Measurements from ENCODE around the gene HSDL1. TPM values are rescaled to one million over a fixed set of nuclear protein-coding genes. Genes with fewer than 3 reads are reported as not detected.

HSDL1 gene
- total RNA-seq, 2 donors from 2014 or later, result 6.3 to 8.0 TPM

- Histone ChIP-seq H3K36me3 (replicated peaks in 1 of 2; ENCODE audit: insufficient read depth in 1 of 2, low read depth in 2 of 2) (peaks cover 0 to 25% of the 10 kb centered on the region in 2 donors), H3K27ac (no peak overlapping the region), H3K9me3 (no peaks in the 10 kb centered on the region), H3K27me3 (no peaks in the 10 kb centered on the region), H3K4me3 (no peak overlapping the region), H3K4me1 (no peaks in the 10 kb centered on the region)
- no peak for ATAC-seq
- intact Hi-C loops (cut with DNase I), result loop anchor here (10.0 kb wide), 1 partner anchor 100 kb away; the partner anchor contains the start of gene TAF1C
- DNase-seq, result no peak
- WGBS, 2 donors, result 67 to 79% methylated on average over 7 to 8 of the region's 8 CpGs
- no peak for TF ChIP-seq POLR2A (IDR thresholded peaks at IDR 0.05)
- TF ChIP-seq, protein P1, sequence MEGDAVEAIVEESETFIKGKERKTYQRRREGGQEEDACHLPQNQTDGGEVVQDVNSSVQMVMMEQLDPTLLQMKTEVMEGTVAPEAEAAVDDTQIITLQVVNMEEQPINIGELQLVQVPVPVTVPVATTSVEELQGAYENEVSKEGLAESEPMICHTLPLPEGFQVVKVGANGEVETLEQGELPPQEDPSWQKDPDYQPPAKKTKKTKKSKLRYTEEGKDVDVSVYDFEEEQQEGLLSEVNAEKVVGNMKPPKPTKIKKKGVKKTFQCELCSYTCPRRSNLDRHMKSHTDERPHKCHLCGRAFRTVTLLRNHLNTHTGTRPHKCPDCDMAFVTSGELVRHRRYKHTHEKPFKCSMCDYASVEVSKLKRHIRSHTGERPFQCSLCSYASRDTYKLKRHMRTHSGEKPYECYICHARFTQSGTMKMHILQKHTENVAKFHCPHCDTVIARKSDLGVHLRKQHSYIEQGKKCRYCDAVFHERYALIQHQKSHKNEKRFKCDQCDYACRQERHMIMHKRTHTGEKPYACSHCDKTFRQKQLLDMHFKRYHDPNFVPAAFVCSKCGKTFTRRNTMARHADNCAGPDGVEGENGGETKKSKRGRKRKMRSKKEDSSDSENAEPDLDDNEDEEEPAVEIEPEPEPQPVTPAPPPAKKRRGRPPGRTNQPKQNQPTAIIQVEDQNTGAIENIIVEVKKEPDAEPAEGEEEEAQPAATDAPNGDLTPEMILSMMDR (IDR thresholded peaks at IDR 0.05), result no peak
These were observed 59.7 kb downstream of the HSDL1 start for GRCh38 chr16:84085271-84085667.

DNA sequence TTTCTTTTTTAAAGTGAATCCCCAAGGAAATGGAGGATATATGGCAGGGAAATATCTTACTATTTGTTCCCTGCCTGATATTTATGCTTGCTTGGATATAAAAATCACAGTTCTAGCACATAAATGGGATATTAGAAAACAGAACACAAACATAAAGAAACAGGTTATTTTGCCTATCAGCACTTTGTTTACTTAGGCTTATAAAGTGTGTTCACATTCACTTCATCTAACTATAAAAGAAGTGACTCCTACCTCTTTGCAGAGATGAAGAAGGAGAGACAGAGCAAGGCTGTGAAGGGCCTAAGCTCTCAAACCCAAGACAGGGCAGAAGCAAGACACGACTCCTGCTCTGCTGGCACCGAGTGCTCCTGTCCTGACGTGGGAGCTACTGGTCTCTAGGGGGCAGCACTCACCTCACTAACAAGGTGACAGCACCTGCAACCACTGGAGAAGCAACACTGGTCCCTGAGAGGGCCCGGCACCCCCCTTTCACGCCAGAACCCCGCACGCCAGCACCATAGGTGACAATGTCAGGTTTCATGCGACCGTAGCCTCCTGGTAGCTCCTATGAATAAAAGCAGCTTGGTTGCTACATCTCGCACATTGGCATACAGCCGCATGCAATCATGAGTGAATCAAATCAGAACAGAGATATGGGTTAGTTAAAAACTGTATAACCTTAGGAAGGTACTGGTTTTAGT, 60.3 kb downstream of the HSDL1 start:
- Histone ChIP-seq H3K4me3 (no peak overlapping the region), H3K27ac (no peak overlapping the region), H3K36me3 (replicated peaks in 1 of 2; ENCODE audit: insufficient read depth in 1 of 2, low read depth in 2 of 2) (peaks cover 0 to 22% of the 10 kb centered on the region in 2 donors), H3K4me1 (no peaks in the 10 kb centered on the region), H3K27me3 (no peaks in the 10 kb centered on the region), H3K9me3 (no peaks in the 10 kb centered on the region)
- WGBS, 2 donors, result 44 to 59% methylated on average over 8 to 11 of the region's 11 CpGs
- intact Hi-C loops (cut with DNase I), result loop anchor here (10.0 kb wide), 1 partner anchor 100 kb away; the partner anchor contains the start of gene TAF1C
- ATAC-seq, result peak; percentile 79
- TF ChIP-seq, protein P1 (IDR thresholded peaks at IDR 0.05), result peak; percentile 48 to 72 (median 65)
- TF ChIP-seq POLR2A (IDR thresholded peaks at IDR 0.05), result no peak
- DNase-seq, result peak; percentile 72 to 82 (median 76)

DNA sequence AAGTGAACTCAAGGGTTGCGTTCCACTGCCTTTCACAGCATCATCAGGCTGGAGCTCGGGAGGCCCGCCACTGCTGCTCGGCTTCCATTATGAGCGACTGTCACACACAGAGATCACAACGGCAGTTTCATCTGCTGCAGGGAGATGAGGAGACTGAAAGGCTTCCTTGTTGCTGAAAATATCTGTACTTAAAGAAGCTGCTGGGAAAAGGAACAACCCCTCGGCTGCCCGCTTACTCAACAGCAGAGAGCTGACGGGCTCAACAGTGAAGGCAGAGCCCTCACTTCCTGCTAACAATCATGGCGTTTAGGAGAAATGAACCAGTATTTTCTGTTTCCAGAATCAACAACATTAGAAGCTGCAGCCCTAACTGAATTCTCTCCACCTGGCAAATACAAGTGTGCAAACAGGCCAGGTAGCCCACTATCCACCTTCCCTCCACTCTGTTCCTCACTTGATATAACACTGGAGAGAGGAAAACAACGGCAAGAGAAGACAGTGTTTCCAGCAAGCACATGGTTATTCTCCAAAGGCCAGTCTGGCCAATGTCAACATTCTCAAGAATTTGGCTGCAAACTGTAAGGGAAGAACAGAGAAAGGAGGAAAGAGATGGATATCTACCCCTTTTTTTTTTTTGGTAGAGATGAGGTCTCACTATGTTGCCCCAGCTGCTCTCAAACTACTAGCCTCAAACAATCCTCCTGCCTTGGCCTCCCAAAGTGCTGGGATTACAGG, 62.0 kb downstream of the HSDL1 start:
- ATAC-seq (no peak), DNase-seq (no peak)
- H3K36me3 ChIP-seq (replicated peaks in 1 of 2; ENCODE audit: insufficient read depth in 1 of 2, low read depth in 2 of 2), result peaks cover 0 to 19% of the 10 kb centered on the region in 2 donors
- no peaks in the 10 kb centered on the region for H3K9me3 ChIP-seq
- no peak overlapping the region for H3K27ac ChIP-seq
- H3K4me1 ChIP-seq, result no peaks in the 10 kb centered on the region
- WGBS, 2 donors, result 78 to 82% methylated on average over 11 of the region's 11 CpGs
- H3K4me3 ChIP-seq, result no peak overlapping the region
- no peak for TF ChIP-seq POLR2A (IDR thresholded peaks at IDR 0.05)
- TF ChIP-seq, protein P1 (IDR thresholded peaks at IDR 0.05), result no peak
- intact Hi-C loops (cut with DNase I), result loop anchor here (10.0 kb wide), 1 partner anchor 102 kb away; the partner anchor contains the start of gene TAF1C
- H3K27me3 ChIP-seq, result no peaks in the 10 kb centered on the region

DNA sequence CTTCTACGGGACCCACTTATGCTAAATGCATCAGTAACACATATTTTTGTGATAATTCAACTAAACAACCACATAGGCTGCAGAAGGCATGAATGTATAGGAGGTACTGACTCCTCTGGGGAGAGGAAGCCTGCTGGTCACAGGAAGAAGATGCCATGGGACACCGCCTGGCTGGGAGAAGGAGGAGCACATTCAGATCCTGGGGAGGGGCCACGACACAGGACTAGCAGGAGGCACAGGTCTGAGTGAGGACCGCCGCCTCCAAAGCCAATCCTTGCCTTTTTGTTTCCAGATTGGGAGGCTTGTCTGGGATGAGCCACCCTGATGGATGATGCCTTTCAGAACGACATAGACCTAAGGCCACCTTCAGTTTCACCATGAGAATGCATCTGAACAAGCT, 62.9 kb downstream of the HSDL1 start:
- ATAC-seq (no peak), DNase-seq (no peak)
- Histone ChIP-seq H3K27ac (no peak overlapping the region), H3K36me3 (replicated peaks in 1 of 2; ENCODE audit: insufficient read depth in 1 of 2, low read depth in 2 of 2) (peaks cover 0 to 19% of the 10 kb centered on the region in 2 donors), H3K4me3 (no peak overlapping the region), H3K27me3 (no peaks in the 10 kb centered on the region), H3K4me1 (no peaks in the 10 kb centered on the region), H3K9me3 (no peaks in the 10 kb centered on the region)
- intact Hi-C loops (cut with DNase I), result loop anchor here (10.0 kb wide), 1 partner anchor 103 kb away; the partner anchor contains the start of gene TAF1C
- TF ChIP-seq, protein P1 (IDR thresholded peaks at IDR 0.05), result no peak
- no peak for TF ChIP-seq POLR2A (IDR thresholded peaks at IDR 0.05)
- WGBS, 2 donors, result 83 to 93% methylated on average over 6 of the region's 6 CpGs

All from body of pancreas (tissue), 4 donors.